ENCODE results near the gene PITRM1. TPM values are rescaled to one million over a fixed set of nuclear protein-coding genes. Genes with fewer than 3 reads are reported as not detected.

The PITRM1 gene
- total RNA-seq, 1 donor from 2014 or later: 65.8 TPM

DNA sequence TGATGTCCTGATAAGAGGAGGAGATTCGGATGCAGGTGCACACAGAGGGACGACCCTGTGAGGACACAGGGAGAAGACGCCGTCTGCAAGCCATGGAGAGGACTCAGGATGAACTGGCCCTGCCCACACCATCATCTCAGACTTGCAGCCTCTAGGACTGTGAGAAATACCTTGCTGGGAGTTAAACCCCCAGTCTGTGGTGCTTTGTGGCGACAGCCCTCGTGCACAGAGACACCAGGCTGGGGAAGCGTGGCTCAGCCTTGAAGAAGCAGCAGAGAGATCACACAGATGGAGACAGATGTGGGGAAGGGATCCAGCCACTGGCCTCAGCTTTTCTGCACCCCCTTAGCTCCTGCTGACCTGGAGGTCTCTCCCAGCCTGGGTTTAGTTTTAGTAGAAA is 26.3 kb upstream of the PITRM1 start:
- Mint-ChIP-seq H3K4me1 (ENCODE audit: low read depth, unreplicated experiment) (peaks cover 3% of the 10 kb centered on the region), H3K36me3 (ENCODE audit: unreplicated experiment) (no peaks in the 10 kb centered on the region), H3K27ac (ENCODE audit: unreplicated experiment) (no peak overlapping the region), H3K27me3 (ENCODE audit: unreplicated experiment) (peaks cover 2% of the 10 kb centered on the region), H3K9me3 (ENCODE audit: unreplicated experiment) (no peaks in the 10 kb centered on the region), H3K4me3 (ENCODE audit: unreplicated experiment) (no peak overlapping the region)
- TF ChIP-seq, protein P1, sequence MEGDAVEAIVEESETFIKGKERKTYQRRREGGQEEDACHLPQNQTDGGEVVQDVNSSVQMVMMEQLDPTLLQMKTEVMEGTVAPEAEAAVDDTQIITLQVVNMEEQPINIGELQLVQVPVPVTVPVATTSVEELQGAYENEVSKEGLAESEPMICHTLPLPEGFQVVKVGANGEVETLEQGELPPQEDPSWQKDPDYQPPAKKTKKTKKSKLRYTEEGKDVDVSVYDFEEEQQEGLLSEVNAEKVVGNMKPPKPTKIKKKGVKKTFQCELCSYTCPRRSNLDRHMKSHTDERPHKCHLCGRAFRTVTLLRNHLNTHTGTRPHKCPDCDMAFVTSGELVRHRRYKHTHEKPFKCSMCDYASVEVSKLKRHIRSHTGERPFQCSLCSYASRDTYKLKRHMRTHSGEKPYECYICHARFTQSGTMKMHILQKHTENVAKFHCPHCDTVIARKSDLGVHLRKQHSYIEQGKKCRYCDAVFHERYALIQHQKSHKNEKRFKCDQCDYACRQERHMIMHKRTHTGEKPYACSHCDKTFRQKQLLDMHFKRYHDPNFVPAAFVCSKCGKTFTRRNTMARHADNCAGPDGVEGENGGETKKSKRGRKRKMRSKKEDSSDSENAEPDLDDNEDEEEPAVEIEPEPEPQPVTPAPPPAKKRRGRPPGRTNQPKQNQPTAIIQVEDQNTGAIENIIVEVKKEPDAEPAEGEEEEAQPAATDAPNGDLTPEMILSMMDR (IDR thresholded peaks at IDR 0.05; ENCODE audit: partially characterized antibody, unreplicated experiment): no peak
- no peak for DNase-seq

DNA sequence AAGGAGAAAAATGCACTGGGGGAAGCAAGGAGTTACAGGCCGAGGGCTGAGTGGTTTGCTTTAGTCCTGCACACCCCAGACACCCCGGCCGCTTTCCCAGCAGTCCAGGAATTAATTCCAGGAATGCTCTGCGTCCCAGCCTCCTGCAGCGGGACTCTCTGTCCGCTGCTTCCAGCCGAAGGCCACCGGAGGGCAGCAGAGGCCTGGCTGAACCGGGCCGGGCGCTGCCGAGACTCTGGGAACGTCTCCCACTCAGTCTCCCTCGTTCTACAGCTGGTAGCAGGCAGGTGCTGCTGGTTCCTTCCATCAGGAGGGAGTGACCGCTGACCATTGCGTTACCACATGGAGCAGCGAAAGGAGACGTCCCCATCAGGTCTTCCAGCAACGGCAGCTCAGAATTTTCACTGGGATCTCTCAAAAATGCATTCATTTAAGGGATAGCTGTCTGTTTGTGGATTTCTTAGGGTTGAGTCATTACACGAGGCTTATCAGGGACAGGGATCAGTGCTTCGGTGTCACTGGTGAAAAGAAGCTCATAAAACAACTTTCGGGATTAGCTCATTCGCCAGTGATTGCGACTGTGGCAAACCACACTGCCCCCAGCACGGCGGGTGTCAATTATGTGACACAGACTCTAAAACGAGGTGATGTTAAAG is 24.9 kb upstream of the PITRM1 start:
- Mint-ChIP-seq H3K4me3 (ENCODE audit: unreplicated experiment) (no peak overlapping the region), H3K27ac (ENCODE audit: unreplicated experiment) (no peak overlapping the region), H3K36me3 (ENCODE audit: unreplicated experiment) (no peaks in the 10 kb centered on the region), H3K27me3 (ENCODE audit: unreplicated experiment) (peaks cover 4% of the 10 kb centered on the region), H3K9me3 (ENCODE audit: unreplicated experiment) (no peaks in the 10 kb centered on the region), H3K4me1 (ENCODE audit: low read depth, unreplicated experiment) (peaks cover 3% of the 10 kb centered on the region)
- TF ChIP-seq, protein P1 (IDR thresholded peaks at IDR 0.05; ENCODE audit: partially characterized antibody, unreplicated experiment): peak; percentile 79
- peak; percentile 90 for DNase-seq

DNA sequence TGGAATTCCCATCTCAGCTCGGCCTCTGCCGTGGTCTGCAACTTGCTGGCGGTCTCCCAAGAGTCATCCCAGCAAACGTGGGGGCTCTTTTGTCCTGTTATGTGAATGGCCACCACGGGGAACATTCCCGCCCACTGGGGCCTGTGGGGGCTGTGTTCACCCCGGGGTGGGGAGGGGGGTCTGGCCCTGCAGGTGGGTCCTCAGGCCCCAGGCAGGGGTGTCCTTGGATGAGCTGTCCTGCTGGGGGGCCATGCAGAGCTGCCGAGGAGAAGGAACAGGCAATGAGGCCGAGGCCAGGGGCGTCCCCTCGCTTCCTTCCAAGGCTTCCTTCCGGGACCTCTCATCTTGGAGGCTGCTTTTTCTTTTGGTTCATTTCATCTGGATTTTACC is 24.4 kb upstream of the PITRM1 start:
- TF ChIP-seq, protein P1 (IDR thresholded peaks at IDR 0.05; ENCODE audit: partially characterized antibody, unreplicated experiment): no peak
- Mint-ChIP-seq H3K4me3 (ENCODE audit: unreplicated experiment) (no peak overlapping the region), H3K27me3 (ENCODE audit: unreplicated experiment) (peaks cover 4% of the 10 kb centered on the region), H3K4me1 (ENCODE audit: low read depth, unreplicated experiment) (peaks cover 3% of the 10 kb centered on the region), H3K27ac (ENCODE audit: unreplicated experiment) (no peak overlapping the region), H3K36me3 (ENCODE audit: unreplicated experiment) (no peaks in the 10 kb centered on the region), H3K9me3 (ENCODE audit: unreplicated experiment) (no peaks in the 10 kb centered on the region)
- no peak for DNase-seq

DNA sequence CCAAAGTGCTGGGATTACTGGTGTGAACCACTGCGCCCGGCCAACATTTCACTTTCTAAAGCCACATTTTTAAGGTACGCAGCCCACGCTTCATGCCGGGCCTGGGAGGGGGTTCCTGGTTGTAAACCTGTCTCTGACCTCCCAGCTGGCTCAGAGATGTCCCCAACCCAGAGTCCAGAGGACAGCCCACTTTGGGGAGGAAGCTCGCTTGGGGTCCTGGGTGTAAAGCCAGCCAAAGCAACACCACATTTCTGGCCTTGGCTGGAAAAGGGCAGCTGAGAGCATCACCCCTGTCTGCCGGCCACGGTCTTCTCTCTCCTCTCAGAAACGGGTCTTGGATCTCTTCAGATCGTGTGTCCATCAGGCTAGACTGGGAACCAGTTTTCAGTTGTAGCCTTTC is 23.9 kb upstream of the PITRM1 start:
- Mint-ChIP-seq H3K27ac (ENCODE audit: unreplicated experiment) (no peak overlapping the region), H3K4me3 (ENCODE audit: unreplicated experiment) (no peak overlapping the region), H3K27me3 (ENCODE audit: unreplicated experiment) (peaks cover 4% of the 10 kb centered on the region), H3K9me3 (ENCODE audit: unreplicated experiment) (no peaks in the 10 kb centered on the region), H3K36me3 (ENCODE audit: unreplicated experiment) (no peaks in the 10 kb centered on the region), H3K4me1 (ENCODE audit: low read depth, unreplicated experiment) (peaks cover 3% of the 10 kb centered on the region)
- no peak for DNase-seq
- TF ChIP-seq, protein P1 (IDR thresholded peaks at IDR 0.05; ENCODE audit: partially characterized antibody, unreplicated experiment): no peak

DNA sequence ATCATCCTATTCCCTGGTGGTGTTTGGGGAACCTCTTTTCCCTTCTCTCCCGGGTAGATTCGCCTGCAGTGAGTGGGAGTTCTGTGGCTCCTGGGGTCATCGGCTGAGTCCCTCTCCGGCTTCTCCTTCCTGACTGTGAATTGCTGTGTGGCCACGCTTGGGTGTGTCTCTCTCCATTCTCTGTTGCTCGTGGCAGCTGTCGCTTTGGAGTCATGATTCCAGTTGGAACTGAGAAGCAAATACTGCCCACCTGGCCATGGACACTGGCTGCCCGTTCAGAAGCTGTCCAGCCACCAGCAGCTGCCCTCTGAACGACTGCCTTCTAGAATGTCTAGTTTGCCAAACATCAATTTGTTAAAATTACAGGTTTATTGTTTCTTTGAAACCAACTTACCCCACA is 23.1 kb upstream of the PITRM1 start:
- no peak overlapping the region for H3K27ac Mint-ChIP-seq (ENCODE audit: unreplicated experiment)
- no peak overlapping the region for H3K4me3 Mint-ChIP-seq (ENCODE audit: unreplicated experiment)
- TF ChIP-seq, protein P1 (IDR thresholded peaks at IDR 0.05; ENCODE audit: partially characterized antibody, unreplicated experiment): no peak
- peaks cover 5% of the 10 kb centered on the region for H3K27me3 Mint-ChIP-seq (ENCODE audit: unreplicated experiment)
- H3K4me1 Mint-ChIP-seq (ENCODE audit: low read depth, unreplicated experiment): peaks cover 3% of the 10 kb centered on the region
- H3K9me3 Mint-ChIP-seq (ENCODE audit: unreplicated experiment): no peaks in the 10 kb centered on the region
- no peak for DNase-seq
- H3K36me3 Mint-ChIP-seq (ENCODE audit: unreplicated experiment): no peaks in the 10 kb centered on the region

Data from glutamatergic neuron (in vitro differentiated cells).